Stimulated activated naive CD4-positive, alpha-beta T cell (primary cell): ENCODE results near the gene CD99.
"Not testable (repeated sequence)": the region's sequence is repeated elsewhere in the genome, so short reads cannot be mapped to it uniquely, and the experiment has no call there.

Source experiments
- DNase-seq, 6 experiments: peaks; one replicate each; lab custom pipeline; 2025; lab: John Stamatoyannopoulos, UW

CD99 gene

GRCh38 chrX:2727264-2727663 is 36.2 kb downstream of the CD99 start:
- DNase-seq: not testable (repeated sequence)

DNA sequence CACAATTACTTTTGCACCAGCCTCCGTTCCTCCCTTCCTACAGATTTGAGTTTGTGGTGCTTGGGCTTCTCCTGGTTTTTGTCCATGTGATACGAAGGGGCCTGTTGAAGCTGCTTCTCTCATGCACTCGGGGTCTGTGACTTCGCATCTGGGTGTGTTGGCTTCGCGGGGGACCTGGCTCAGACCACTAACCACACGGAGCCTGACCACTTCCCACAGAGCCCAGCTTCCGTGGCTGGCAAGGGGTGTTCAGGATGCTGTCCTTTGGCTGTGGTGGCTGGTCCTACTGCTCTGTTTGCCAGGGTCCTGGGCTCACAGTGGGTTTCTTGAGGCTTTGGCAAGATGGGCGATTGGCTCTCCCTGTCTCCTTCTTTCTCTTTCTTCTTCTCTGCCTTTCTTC is 41.0 kb downstream of the CD99 start:
- no peak for DNase-seq

DNA sequence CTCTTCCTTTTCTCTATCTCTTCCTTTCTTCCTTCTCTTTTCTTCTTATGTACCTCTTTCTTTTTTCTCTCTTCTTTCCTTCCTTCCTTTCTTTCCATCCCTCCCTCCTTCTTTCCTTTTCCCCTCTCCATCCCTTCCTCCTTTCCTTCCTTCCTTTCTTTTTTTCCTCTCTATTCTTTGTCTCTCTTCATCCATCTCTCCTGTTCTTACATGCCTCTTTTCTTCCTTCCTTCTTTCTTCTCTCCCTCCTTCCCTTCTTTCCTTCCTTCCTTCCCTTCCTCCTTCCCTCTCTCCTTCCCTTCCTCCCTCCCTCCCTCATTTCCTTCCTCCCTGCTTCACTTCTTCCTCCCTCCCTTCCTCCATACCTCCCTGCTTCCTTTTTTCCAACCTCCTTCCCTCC is 41.6 kb downstream of the CD99 start:
- no peak for DNase-seq

GRCh38 chrX:2733286-2733685 is 42.2 kb downstream of the CD99 start:
- DNase-seq: no peak

DNA sequence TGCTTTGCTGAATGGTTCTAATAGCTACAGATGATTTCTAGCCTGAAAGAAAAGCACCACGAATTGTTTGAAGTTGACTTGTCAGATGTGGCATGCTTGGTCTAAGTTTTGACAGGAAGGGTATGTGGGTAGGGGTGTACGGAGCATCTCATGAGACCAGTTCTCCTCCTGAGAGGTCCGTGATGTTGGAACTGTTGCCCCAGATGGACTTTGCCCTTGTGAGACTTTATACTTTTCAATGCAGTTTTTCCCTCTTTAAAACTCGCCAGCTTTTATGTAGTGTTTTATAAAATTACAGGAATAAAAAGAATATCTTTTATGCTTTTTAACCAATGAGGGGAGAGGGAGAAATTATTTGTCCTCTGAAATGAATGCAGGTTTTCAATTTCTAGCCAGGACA is 44.2 kb downstream of the CD99 start:
- DNase-seq: no peak

GRCh38 chrX:2740672-2741071 is 49.6 kb downstream of the CD99 start:
- DNase-seq: no peak

- DNase-seq: no peak
Observed at GRCh38 chrX:2741386-2741785, 50.3 kb downstream of the CD99 start.

DNA sequence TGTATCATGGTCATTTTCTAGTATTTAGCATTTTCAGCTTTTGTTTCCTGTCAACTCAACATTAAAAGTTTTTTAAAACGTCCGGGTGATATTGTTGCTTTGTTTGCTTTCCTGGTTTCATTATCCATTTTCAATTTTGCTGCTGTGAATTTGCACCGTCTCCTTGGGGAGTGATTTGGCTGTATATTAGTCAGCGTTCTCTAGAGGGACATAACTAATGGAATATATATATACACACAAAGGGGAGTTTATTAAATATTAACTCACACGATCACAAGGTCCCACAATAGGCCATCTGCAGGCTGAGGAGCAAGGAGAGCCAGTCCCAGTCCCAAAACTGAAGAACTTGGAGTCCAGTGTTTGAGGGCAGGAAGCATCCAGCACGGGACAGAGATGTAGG is 55.2 kb downstream of the CD99 start:
- DNase-seq: not testable (repeated sequence)

- no peak for DNase-seq
Observed at GRCh38 chrX:2748171-2748814, 57.2 kb downstream of the CD99 start.

GRCh38 chrX:2748815-2749188 is 57.7 kb downstream of the CD99 start:
- DNase-seq: no peak

GRCh38 chrX:2751291-2751690 is 60.2 kb downstream of the CD99 start:
- DNase-seq: no peak

DNA sequence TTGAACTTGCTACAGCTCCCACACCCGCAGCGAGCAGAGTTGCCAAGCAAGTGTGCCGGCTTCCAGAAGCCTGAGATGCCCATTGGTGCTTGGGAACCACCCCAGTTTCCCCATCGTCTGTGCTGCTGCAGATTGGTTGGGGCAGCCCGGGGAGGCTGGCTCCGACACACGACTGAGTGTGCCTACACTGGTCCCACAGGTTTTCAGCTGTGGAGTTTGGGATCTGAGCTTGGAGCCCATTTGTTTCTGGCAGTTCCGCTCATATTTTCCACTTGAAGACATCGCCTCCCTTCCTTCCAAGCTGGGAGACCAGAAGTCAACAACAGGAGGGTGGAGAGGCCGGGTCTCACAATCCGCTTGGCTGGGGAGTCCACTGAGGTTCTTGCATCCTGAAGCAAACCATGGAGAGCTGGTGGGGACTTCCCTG is 60.8 kb downstream of the CD99 start, which contains the start of gene XG:
TSS of gene XG (plus strand) at position 167 of the 427 bp plus-strand sequence. CDS start at position 402, 235 bp downstream.
- DNase-seq: not testable (repeated sequence)

- not testable (repeated sequence) for DNase-seq
Observed at GRCh38 chrX:2752441-2752840, 61.3 kb downstream of the CD99 start.

- not testable (repeated sequence) for DNase-seq
Observed at GRCh38 chrX:2755163-2755715, 64.1 kb downstream of the CD99 start.

DNA sequence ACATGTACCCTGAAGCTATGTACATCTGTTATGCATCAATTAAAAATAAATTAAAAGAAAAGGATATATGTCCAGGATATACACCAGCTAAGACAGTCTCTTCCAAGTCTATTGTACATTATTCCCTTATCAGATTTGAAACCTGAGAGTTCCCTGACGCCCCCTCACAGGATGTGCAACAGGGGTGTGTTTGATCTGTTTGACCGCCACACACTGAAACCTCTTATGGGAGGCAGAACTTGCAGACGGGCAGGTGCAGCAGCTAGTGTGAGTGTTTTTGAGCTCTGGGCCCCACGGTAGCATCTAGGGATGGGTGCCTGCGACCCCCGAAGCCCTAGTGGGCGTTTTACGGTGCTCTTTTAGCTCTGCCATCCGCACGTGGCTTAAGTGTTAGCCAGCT is 65.5 kb downstream of the CD99 start:
- no peak for DNase-seq

DNA sequence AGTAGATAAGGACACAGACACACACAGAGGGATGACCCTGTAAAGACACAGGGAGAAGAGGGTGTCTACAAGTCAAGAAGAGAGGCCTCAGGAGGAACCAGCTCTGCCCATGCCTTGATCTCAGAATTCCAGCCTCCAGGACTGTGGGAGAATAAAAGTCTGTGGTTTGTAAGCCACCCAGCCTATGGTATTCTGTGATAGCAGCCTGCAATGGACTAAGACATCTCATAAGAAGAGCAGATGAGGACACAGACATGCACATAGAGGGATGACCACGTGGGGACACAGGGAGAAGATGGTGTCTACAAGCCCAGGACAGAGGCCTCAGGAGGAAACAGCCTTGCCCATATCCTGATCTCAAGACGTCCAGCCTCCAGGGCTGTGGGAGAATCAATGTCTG is 70.2 kb downstream of the CD99 start:
- DNase-seq: no peak

- not testable (repeated sequence) for DNase-seq
Observed at GRCh38 chrX:2762671-2763070, 71.6 kb downstream of the CD99 start.

GRCh38 chrX:2764766-2765548 is 73.9 kb downstream of the CD99 start:
- DNase-seq: not testable (repeated sequence)

- DNase-seq: no peak
Observed at GRCh38 chrX:2765549-2765830, 74.4 kb downstream of the CD99 start.

DNA sequence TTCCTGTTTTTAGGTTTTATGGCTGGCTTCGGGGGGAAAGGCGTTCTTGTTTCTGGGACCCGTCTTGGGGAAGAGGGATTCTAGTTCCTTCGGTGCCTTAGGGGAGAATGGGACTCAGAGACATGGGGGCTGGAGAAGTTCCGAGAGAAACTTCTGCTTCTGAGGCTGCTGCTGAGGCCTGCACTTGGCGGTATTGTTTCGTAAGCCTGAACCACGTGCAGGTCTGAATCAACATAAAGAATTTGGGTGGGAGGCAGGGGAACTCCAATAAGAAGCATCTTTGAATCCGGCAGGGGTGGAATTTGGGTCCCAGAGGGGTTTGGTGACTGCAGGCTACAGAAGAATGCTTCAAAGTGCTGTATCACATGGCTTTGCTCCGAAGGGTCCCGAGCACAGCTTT is 75.8 kb downstream of the CD99 start:
- no peak for DNase-seq

- no peak for DNase-seq
Observed at GRCh38 chrX:2767631-2768455, 76.7 kb downstream of the CD99 start.

- DNase-seq: no peak
Observed at GRCh38 chrX:2769615-2770014, 78.5 kb downstream of the CD99 start.
